Activated naive CD8-positive, alpha-beta T cell treated with anti-CD3 and anti-CD28 coated beads for 36 hours (primary cell): Measurements from ENCODE around the gene KLHL34. TPM values are rescaled to one million over a fixed set of nuclear protein-coding genes. Genes with fewer than 3 reads are reported as not detected.
A peak's percentile ranks its signal among the peaks of the same experiment; 100 is the strongest.

ENCODE experiments used
- DNase-seq: peaks from one replicate; pipeline ENCODE4 v3.0.0; 2021
- H3K27ac Mint-ChIP-seq: one replicate; pipeline ENCODE4 v1.8.0; 2022; ENCODE audit warnings: mild to moderate bottlenecking, moderate library complexity, mixed read lengths
- H3K27me3 Mint-ChIP-seq: one replicate; pipeline ENCODE4 v1.8.0; 2022; ENCODE audit warnings: mild to moderate bottlenecking, mixed read lengths
- H3K36me3 Mint-ChIP-seq: one replicate; pipeline ENCODE4 v1.8.0; 2021; ENCODE audit warnings: mild to moderate bottlenecking, mixed read lengths
- H3K4me1 Mint-ChIP-seq: one replicate; pipeline ENCODE4 v1.8.0; 2021; ENCODE audit warnings: mixed read lengths
- H3K4me3 Mint-ChIP-seq: one replicate; pipeline ENCODE4 v1.8.0; 2022; ENCODE audit warnings: mild to moderate bottlenecking, moderate library complexity, mixed read lengths
- H3K9me3 Mint-ChIP-seq: one replicate; pipeline ENCODE4 v1.8.0; 2022; ENCODE audit warnings: mixed read lengths
- total RNA-seq, 2 experiments: library from RNA; stranded (reverse); gene quantifications; one replicate each; pipeline ENCODE4 v1.2.3, GENCODE V29; 2021

Gene KLHL34
- total RNA-seq, 2 experiments from 2014 or later, result 0.36 to 0.62 TPM

DNA sequence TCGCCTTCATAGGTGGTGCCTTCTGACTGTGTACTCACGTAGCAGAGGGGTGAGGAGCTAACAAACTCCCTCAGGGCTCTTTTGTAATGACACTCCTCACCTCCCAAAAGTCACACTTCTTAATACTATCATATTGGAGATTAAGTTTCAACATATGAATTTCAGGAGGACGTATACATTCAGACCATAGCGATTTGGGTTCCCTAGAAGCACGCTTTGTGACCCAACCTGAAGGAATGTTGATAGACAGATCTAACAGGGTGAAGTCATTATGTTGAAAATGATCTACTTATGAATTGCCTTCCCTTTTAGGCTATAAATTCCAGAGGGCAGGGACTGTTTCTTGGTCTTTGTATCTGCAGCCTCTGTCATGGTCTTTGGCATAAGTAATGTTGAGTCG lies 3.2 kb upstream of the KLHL34 start:
- Mint-ChIP-seq H3K36me3 (peaks cover 1% of the 10 kb centered on the region), H3K9me3 (no peaks in the 10 kb centered on the region), H3K4me1 (peaks cover 2% of the 10 kb centered on the region), H3K27ac (no peak overlapping the region), H3K27me3 (peaks cover 9% of the 10 kb centered on the region), H3K4me3 (no peak overlapping the region)
- DNase-seq, result no peak

DNA sequence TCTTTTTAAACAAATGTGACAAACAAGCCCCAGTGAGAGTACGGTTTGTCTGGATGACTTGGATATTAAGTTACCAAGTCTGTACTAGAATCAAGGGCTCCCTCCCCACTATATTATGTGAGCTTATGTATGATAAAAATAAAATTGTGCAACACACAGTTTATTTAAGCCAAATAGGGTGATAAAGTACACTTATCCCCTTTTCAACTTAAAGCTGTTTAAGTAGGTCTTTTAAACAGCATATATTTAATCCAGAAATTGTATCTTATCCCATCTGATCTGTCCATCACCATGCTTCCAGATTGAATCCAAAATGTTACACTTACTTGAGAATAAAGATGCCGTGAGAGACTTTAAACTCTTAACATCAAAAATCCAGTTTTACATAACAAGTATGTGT lies 2.0 kb upstream of the KLHL34 start:
- H3K4me3 Mint-ChIP-seq, result no peak overlapping the region

GRCh38 chrX:21659320-21659719 lies 1.2 kb upstream of the KLHL34 start:
- no peak overlapping the region for H3K27ac Mint-ChIP-seq
- peaks cover 9% of the 10 kb centered on the region for H3K27me3 Mint-ChIP-seq
- peaks cover 2% of the 10 kb centered on the region for H3K4me1 Mint-ChIP-seq

More for the DNA sequence above, 2.0 kb upstream of the KLHL34 start:
- Mint-ChIP-seq H3K9me3 (no peaks in the 10 kb centered on the region), H3K27me3 (peaks cover 9% of the 10 kb centered on the region), H3K36me3 (peaks cover 5% of the 10 kb centered on the region), H3K27ac (no peak overlapping the region), H3K4me1 (peaks cover 2% of the 10 kb centered on the region)
- no peak for DNase-seq

GRCh38 chrX:21658746-21659145 lies 616 bp upstream of the KLHL34 start:
- no peak for DNase-seq
- Mint-ChIP-seq H3K4me1 (peaks cover 2% of the 10 kb centered on the region), H3K9me3 (no peaks in the 10 kb centered on the region), H3K36me3 (peaks cover 5% of the 10 kb centered on the region), H3K27ac (no peak overlapping the region), H3K27me3 (peaks cover 7% of the 10 kb centered on the region), H3K4me3 (peak overlapping the region; percentile 66)

More at GRCh38 chrX:21659320-21659719, 1.2 kb upstream of the KLHL34 start:
- Mint-ChIP-seq H3K36me3 (peaks cover 5% of the 10 kb centered on the region), H3K4me3 (peak overlapping the region; percentile 66), H3K9me3 (no peaks in the 10 kb centered on the region)
- no peak for DNase-seq

DNA sequence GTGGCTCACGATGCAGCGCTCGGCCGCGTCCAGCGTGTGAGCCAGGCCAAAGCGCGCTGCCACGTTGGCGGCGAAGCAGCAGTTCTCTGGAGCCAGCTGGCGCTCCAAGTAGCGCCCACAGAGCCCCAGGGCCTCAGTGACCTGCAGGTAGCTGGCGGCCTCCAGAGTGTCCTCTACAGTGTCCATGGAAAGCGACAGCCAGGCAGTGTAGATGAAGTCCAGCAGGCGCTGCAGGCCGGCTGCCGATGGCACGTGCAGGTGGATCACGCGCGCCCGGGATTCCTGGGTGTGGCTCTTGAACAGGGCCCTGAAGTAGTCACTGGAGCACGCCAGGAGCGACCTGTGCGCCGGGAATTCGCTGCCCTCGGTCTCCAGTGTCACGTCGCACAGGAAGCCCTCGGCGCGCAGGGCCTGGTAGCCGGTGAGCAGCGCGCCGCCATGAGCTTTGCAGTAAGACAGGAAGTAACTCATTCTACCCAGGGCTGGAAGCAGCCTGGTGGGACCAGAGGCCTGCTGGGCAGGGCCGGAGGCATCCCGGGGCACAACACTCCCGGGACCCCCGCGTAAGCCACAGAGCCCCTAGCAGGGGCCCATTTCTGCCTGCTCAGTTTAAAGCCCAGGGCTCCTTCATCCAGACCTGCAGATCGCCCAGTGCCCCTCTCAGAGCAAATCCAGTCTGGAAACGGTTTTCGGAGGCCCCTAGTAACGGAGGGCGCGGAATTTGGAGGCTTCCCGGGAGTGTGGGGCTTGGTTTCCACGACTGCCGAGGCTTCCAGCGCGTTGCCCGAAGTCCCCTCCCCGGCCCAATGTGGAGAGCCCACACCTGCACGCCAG lies 595 bp downstream of the KLHL34 start:
- no peak for DNase-seq
- peak overlapping the region; percentile 61 for H3K4me3 Mint-ChIP-seq
- H3K27ac Mint-ChIP-seq, result peak overlapping the region; percentile 51

GRCh38 chrX:21656587-21657317 lies 1.4 kb downstream of the KLHL34 start:
- peaks cover 2% of the 10 kb centered on the region for H3K4me1 Mint-ChIP-seq
- H3K4me3 Mint-ChIP-seq, result no peak overlapping the region
- peaks cover 5% of the 10 kb centered on the region for H3K36me3 Mint-ChIP-seq
- H3K27me3 Mint-ChIP-seq, result peaks cover 5% of the 10 kb centered on the region
- no peak for DNase-seq
- no peaks in the 10 kb centered on the region for H3K9me3 Mint-ChIP-seq
- H3K27ac Mint-ChIP-seq, result no peak overlapping the region

More for the DNA sequence above, 595 bp downstream of the KLHL34 start:
- H3K4me1 Mint-ChIP-seq, result peaks cover 2% of the 10 kb centered on the region
- peaks cover 5% of the 10 kb centered on the region for H3K27me3 Mint-ChIP-seq
- peaks cover 5% of the 10 kb centered on the region for H3K36me3 Mint-ChIP-seq
- H3K9me3 Mint-ChIP-seq, result no peaks in the 10 kb centered on the region

- Mint-ChIP-seq H3K9me3 (no peaks in the 10 kb centered on the region), H3K4me3 (no peak overlapping the region), H3K36me3 (peaks cover 6% of the 10 kb centered on the region), H3K4me1 (peaks cover 2% of the 10 kb centered on the region), H3K27ac (no peak overlapping the region), H3K27me3 (peaks cover 5% of the 10 kb centered on the region)
- DNase-seq, result no peak
These were observed 2.1 kb downstream of the KLHL34 start for GRCh38 chrX:21655901-21656586.

DNA sequence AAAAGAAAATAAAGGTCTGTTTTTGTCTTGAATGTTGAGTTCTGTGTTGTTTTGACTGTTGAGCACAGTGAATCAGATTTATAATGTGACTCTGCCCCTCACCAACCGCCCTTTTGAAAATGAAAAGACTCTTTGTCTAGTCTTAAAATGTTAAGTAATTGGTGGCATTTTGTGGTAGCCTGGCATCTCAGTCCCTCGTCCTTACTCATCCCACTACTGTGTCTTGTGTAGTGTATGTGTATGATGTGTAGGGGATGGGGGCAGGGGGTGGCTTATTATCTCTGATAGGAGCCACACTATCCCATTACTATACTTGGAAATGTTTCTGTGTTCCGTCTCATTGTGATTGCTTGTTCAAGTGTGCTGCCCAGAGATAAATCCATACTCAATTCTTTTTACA lies 12.2 kb downstream of the KLHL34 start:
- Mint-ChIP-seq H3K4me1 (no peaks in the 10 kb centered on the region), H3K27me3 (no peaks in the 10 kb centered on the region), H3K36me3 (peaks cover 12% of the 10 kb centered on the region), H3K4me3 (no peak overlapping the region), H3K27ac (no peak overlapping the region), H3K9me3 (peaks cover 4% of the 10 kb centered on the region)
- DNase-seq, result no peak

- Mint-ChIP-seq H3K9me3 (peaks cover 4% of the 10 kb centered on the region), H3K27me3 (no peaks in the 10 kb centered on the region), H3K36me3 (peaks cover 12% of the 10 kb centered on the region), H3K4me3 (no peak overlapping the region), H3K27ac (no peak overlapping the region), H3K4me1 (no peaks in the 10 kb centered on the region)
- DNase-seq, result no peak
These were observed 12.7 kb downstream of the KLHL34 start for GRCh38 chrX:21645431-21645830.

- no peaks in the 10 kb centered on the region for H3K9me3 Mint-ChIP-seq
- no peak overlapping the region for H3K27ac Mint-ChIP-seq
- H3K27me3 Mint-ChIP-seq, result no peaks in the 10 kb centered on the region
- no peaks in the 10 kb centered on the region for H3K4me1 Mint-ChIP-seq
- H3K36me3 Mint-ChIP-seq, result no peaks in the 10 kb centered on the region
- H3K4me3 Mint-ChIP-seq, result no peak overlapping the region
- no peak for DNase-seq
These were observed 18.4 kb downstream of the KLHL34 start for GRCh38 chrX:21639775-21640174.

DNA sequence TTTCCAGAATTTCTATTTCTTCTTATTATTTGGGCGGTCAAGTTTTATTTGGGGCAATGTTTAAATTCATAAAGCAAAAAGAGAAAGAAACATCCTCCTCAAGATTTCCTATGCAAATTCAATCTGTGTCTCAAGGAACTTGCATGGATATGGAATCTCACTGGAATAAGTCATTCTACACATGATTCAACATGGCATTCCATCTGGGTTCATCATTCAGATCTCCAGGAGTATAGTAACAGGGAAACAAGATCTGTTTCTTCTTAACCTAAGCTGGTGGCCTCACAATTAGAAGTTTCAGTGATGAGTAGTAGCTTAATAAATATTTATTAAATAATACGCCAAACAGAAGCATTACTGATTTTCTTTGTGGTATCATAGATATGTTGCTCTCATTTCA lies 19.8 kb downstream of the KLHL34 start:
- no peaks in the 10 kb centered on the region for H3K36me3 Mint-ChIP-seq
- no peak overlapping the region for H3K4me3 Mint-ChIP-seq
- H3K27ac Mint-ChIP-seq, result no peak overlapping the region
- no peak for DNase-seq
- H3K9me3 Mint-ChIP-seq, result no peaks in the 10 kb centered on the region
- no peaks in the 10 kb centered on the region for H3K27me3 Mint-ChIP-seq
- no peaks in the 10 kb centered on the region for H3K4me1 Mint-ChIP-seq

DNA sequence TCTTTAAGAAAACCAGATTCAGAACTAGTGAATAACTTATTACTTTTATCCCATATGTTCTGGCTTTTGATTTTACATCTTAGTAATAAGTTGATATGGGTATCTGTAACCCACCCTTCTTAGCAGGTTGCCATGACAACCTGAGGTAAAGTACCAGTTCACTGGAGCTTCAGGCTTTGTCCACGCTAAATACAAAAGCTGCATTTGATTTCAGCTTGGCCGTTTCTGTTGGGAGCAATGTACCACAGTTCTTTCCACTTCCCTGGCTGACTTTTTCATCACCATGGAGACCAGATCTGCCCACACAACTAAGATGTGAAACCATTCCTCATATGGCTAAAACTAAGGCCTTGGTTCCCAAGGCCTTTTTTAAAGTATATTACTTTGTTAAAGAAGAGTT lies 26.1 kb downstream of the KLHL34 start:
- H3K4me3 Mint-ChIP-seq, result no peak overlapping the region
- peaks cover 15% of the 10 kb centered on the region for H3K36me3 Mint-ChIP-seq
- no peaks in the 10 kb centered on the region for H3K27me3 Mint-ChIP-seq
- H3K9me3 Mint-ChIP-seq, result no peaks in the 10 kb centered on the region
- no peak overlapping the region for H3K27ac Mint-ChIP-seq
- no peak for DNase-seq
- H3K4me1 Mint-ChIP-seq, result no peaks in the 10 kb centered on the region

DNA sequence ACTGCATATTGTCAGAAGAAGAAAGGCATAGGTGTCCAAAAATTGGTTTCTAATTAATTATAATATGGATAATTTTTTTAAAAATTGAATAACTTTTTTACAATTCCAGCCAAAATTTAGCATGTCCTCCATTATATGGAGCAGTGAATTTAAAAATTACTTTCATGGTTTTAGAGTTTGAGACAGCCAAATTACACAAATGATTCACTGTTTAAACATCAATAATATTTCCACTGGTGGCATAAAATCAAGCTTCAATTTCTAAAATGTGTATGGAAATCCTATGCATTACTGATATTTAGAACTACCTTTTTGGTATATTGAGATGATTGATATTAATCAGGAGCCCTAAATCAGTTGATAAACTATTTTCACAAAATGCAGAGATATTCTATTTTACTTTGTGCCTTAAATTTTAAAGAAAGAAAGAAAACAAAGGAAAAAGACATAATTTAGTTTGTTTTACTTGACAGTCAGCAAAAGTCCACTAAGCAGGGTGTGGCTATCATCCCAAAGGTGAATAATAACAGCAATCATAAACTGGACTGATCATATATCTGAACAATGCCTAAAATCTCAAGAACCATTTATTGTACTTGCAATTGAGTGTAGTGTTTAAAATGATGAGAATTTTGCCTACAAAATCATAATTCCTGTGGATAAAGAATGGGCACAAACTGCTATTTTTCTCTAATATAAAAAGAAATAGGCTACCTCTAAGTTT lies 34.2 kb downstream of the KLHL34 start:
- no peaks in the 10 kb centered on the region for H3K4me1 Mint-ChIP-seq
- DNase-seq, result no peak
- H3K27ac Mint-ChIP-seq, result no peak overlapping the region
- H3K36me3 Mint-ChIP-seq, result peaks cover 20% of the 10 kb centered on the region
- no peak overlapping the region for H3K4me3 Mint-ChIP-seq
- H3K27me3 Mint-ChIP-seq, result no peaks in the 10 kb centered on the region
- H3K9me3 Mint-ChIP-seq, result peaks cover 3% of the 10 kb centered on the region

DNA sequence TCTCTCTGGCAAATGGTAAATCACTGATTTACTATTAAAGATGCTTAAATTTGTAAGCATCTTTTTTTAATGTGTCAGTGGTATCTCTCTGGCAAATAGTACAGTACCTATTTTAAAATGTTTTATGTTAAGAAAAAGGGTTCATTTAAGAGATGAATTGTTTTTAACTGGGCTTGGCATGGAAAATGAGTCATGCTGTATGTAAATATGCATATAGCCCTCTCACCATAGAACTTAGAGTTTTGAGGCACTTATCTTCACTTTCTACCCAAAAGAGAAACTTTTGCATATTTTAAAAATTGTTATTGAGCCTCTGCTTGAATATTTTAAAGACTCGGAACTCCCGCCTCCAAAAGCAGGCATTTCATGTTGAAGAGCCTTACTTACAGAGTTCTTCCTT lies 37.9 kb downstream of the KLHL34 start:
- H3K9me3 Mint-ChIP-seq, result no peaks in the 10 kb centered on the region
- H3K27me3 Mint-ChIP-seq, result no peaks in the 10 kb centered on the region
- no peaks in the 10 kb centered on the region for H3K4me1 Mint-ChIP-seq
- H3K27ac Mint-ChIP-seq, result no peak overlapping the region
- H3K4me3 Mint-ChIP-seq, result no peak overlapping the region
- no peak for DNase-seq
- H3K36me3 Mint-ChIP-seq, result no peaks in the 10 kb centered on the region

- Mint-ChIP-seq H3K36me3 (no peaks in the 10 kb centered on the region), H3K27me3 (no peaks in the 10 kb centered on the region), H3K4me1 (no peaks in the 10 kb centered on the region), H3K4me3 (no peak overlapping the region), H3K9me3 (no peaks in the 10 kb centered on the region), H3K27ac (no peak overlapping the region)
- no peak for DNase-seq
These were observed 41.7 kb downstream of the KLHL34 start for GRCh38 chrX:21616386-21616785.
